Left renal cortex interstitium (tissue), 4 donors: ENCODE measurements around the gene RMI2. TPM values are rescaled to one million over a fixed set of nuclear protein-coding genes. Genes with fewer than 3 reads are reported as not detected.
"Not testable (repeated sequence)": the region's sequence is repeated elsewhere in the genome, so short reads cannot be mapped to it uniquely, and the experiment has no call there.

Source experiments
- DNase-seq, 4 donors: peaks; one replicate each; pipeline ENCODE4 v3.0.0-alpha.2; 2013; ENCODE audit warnings: low read depth in 4 of 4, low spot score in 2 of 4, missing footprints in 1 of 4
- polyA plus RNA-seq, 4 donors: library from polyadenylated mRNA; unstranded; fragments of 120-200 nt; gene quantifications; one replicate each; pipeline ENCODE4 v1.2.1, GENCODE V29; 2013; ENCODE audit not compliant: insufficient read length in 4 of 4

Gene RMI2
- 10 to 100 TPM; 22.3 to 33.6 (median 25.9) TPM for polyA plus RNA-seq

DNA sequence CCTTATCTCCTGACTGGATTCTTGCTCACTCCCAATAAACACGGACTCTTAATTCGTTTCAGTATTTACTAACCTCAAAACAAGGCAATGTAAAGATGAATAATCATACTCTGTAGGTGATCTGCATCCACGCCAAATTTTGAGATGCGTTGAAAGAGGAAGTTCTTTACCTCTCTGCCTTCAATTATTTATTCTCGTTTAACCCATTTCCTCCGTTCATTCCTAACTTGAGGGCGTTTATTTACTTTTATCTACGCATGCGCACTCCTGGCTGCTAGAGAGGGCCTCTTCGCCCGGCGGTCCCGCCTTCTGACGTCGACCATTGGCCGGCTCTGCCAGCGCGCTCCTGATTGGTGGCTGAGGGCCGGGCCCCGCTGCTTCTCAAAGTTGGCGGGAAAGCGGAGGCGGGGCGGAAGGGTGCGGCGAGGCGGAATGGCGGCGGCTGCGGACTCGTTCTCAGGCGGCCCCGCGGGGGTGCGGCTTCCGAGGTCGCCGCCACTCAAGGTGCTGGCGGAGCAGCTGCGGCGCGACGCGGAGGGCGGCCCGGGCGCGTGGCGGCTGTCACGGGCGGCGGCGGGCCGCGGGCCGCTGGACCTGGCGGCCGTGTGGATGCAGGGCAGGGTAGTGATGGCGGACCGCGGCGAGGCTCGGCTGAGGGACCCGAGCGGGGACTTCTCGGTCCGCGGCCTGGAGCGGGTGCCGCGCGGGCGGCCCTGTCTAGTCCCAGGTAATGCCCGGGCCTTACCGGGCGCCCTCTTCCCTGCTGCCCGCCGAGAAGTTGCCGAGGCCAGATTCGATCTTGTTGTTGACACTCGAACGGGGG is at the start of gene RMI2:
Gene RMI2 (plus strand): TSS at position 420 of the 823 bp plus-strand sequence. CDS start 13 bp downstream, at position 433.
- peak; percentile 89 to 95 (median 89) for DNase-seq

DNA sequence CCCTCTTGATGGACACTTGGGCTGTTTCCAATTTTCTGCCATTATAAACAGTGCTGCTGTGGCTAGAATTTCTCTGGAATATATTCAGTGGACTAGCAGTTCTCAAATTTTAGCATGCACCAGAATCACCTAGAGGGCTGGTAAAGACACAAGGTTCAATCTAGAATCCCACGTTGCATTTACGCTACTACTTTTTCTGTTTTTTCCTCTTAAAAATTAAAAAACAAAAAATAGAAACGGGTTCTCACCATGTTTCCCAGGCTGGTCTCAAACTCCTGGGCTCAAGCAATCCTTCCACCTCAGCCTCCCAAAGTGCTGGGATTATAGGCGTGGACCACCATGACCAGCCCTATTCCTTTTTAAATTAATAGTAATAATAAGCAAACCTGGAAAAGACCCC is 49.6 kb upstream of the RMI2 start:
- no peak for DNase-seq

DNA sequence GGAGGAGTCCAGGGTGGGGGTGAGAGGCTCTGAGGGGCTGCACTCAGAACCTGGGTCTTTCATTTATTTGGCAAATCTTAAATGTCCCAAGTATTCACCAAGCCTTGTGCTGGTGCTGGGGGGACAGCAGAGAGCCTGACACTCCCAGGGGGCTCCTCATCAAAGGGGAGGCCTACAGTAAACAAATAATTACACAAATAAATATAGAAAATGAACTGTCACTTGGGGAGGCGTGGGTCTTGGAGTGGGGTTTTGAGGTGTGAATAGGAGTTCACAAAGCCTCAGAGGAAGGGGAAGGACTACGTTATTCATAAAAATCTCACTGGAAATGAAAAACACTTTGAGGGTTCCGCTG is 48.9 kb upstream of the RMI2 start:
- no peak for DNase-seq

DNA sequence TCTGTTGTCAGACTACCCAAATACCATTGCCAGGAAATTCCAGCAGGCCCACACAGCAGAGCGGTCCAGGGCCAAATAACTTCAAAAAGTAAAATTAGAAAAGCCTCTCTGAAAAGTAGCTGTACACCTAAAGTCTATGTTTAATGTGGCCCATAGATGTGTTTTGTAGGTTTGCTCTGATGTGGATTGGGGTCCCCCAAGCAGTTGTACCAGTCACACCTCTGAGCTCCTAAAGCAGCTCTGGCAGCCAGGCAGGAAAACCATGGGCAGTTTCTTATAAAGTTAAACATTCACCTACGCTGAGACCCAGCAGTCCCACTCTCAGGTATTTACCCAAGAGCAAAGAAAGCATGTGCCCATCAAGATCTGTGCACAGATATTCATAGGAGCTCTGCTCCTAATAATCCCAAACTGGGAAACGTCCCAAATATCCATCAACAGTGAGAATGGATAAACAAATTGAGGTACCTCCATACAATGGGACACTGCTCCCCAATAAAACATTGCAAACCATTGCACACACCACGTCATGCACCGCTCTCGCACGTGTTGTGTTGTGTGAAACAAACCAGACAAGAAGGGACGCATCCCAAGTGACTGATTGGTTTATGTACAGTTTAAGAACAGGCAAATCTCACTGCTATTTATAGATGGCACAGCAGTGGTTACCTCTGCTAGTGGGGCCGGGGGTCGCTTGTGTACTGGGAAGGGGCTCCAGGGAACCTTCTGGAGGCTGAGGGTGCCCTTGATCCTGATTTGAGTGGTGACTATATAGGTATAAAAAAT is 48.4 kb upstream of the RMI2 start:
- DNase-seq = no peak

DNA sequence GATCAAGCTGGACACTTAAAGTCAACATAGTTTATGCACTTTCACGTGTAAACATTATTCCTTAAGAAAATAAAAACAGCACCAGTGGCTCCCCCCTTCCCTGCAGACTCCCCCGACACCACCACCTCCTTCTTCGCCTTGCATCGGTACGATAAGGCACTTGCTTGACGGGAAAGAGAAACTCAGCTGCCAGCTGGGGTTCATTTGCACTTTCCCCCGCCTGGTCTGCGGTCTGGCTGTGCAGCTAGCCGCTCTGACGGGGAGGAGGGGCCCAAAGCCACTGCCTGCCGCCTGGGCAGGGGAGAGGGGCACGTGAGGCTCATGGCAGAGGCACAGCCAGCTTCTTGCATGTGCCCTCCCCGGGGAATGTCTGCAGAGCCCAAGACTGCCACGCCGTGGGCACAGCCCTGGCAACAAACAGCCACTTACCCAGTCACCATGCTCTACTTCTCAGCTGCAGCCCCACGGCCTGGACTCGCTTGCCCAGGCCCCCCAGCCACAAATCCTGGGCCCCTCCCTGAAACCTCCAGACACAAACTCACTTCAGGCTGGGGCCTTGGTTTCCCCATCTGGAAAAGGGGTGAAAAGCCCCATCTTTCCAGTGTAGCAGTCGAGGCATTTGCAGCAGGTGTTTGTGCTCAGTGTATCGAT is 47.6 kb upstream of the RMI2 start:
- no peak for DNase-seq

DNA sequence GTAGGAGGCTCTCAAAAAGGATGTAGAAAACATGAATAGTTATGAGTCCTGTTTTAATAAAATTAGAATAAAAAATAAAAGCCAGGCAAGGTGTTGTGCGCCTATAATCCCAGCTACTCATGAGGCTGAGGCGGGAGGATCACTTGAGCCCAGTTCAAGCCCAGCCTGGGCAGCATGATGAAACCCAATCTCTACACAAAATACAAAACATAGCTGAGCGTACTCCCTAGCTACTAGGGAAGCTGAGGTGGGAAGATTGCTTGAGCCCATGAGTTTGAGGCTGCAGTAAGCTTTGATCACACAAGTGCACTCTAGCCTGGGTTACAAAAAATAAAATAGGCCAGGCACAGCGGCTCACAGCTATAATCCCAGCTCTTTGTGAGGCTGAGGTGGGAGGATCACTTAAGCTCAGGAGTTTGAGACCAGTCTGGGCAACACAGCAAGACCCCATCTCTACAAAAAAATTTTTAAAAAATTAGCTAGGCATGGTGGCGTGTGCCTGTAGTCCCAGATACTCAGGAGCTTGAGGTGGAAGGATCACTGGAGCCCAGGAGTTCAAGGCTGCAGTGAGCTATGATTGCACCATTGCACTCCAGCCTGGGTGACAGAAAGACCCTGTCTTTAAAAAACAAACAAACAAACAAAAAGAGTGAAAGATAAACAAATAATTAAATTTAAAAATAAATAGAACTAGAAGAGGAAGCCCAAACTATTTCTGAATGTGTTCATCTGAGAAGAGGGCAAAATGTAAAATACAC is 46.9 kb upstream of the RMI2 start:
- DNase-seq = no peak

DNA sequence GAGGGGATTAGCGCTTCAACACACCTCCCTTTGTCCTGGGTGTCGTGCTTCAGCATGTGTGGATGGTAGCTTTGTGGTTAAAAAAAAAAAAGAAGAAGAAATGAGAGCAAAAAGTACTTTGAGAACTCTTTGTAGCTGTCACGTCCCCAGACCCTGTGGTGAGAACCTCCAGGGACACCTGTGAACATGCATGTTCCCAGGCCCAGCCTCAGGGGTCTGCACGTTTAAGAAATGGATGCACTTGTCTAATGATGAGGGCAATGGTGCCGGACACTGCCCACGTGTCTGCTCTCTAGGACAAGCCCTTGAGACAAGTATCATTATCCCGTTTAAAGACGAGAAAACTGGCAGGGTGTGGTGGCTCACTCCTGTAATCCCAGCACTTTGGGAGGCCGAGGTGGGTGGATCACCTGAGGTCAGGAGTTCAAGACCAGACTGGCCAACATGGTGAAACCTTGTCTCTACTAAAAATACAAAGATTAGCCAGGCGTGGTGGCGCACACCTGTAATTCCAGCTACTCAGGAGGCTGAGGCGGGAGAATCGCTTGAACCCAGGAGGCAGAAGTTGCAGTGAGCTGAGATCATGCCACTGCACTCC is 46.2 kb upstream of the RMI2 start:
- DNase-seq = not testable (repeated sequence)

DNA sequence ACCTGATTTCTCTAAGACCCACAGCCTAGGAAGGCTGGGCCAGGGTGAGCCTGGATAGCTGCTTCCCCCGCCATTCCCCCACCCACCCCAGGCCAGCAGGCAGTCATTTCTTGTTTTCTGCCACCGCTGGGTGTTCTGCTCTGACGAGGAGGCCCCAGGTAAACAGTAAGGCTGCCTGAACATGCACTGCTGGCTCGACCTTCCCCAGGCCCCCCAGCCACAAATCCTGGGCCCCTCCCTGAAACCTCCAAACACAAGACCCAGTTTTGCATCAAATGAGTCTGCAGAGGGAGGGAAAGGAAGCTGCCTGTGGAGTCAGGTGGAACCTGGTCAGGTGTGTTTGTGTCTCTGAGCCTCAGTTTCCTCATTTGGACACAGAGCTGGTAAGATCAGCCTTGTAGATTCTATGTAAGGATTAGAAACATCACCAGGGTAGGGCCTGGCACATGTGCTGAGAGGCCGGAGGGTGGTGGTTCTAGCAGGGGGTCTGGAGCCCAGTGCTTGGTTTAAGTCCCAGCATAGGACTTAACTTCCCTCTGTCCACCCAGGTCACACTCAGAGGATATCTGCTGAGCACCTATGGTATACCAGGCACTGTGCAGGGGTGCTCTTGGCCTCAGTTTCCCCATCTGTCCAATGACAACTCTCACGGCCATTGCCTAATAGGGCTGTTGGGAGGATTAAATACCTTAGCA is 45.2 kb upstream of the RMI2 start:
- no peak for DNase-seq

DNA sequence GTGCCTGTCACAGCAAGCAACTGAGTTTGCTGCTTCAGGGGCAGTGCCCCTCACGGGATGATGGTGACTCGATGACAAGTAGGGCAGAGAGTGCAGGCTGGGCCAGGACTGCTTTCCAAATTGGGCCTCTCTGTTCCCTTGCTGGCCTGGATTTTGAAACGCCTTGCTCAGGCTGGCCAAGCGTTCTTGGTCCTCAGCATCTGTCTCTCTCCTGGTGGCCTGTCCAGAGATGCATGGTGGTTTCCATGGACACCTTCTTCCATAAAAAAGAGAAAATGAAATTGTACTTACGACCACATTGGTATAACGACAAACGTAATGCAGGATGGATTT is 44.7 kb upstream of the RMI2 start:
- DNase-seq = no peak

DNA sequence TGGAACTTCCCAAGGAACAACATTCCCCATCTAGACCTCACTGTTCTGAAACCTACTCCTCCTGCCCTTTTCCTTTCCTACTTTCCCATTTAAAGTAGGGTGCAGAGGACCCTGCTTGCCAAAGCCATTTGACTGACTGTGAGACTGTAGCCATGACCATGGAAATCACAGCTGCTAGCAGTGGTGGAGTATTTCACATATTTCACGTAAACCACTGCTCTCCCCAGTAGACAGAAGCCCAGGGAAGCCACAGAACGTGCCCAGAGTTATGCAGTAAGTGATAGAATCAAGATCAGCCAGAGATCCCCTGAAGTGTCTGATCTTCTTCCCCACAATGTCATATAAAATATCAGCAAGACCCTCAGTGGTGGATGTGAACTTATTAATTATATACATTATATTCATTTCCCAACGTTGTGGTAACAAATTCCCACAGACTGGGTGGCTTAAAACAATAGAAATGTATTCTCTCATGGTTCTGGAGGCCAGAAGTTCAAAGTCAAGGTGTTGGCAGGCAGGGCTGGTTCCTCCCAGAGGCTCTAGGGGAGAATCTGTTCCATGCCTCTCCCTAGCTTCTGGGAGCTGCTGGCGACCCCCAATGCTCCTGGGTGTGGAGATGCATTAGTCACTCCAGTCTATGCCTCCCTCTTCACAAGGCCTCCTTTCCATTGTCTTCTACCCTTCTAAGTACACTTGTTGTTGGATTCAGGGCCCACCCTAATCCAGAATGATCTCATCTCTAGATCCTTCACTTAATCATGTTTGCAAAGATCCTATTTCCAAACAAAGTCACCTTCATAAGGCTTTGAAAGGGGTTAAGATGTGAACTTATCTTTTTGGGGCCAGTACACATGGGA is 43.4 kb upstream of the RMI2 start:
- no peak for DNase-seq

DNA sequence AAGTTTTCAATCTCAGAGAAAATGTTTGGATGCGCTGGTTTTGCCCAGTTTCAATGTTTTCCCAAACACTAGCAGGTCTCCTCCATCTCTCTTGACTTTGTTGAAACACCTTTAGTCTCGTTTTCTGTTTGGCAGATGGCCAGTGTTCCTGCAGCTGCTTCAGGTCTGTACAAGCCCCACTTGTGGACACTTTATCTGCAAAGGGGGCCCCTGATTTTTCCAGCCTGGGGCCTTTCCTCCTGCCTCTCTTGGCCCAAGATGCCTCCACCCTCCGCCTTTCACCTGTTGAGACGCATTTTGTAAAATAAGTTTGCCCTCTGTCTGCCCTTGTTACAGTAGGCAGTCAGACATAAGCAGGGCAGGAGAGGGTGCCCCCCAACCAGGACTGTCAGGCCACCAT is 42.3 kb upstream of the RMI2 start:
- DNase-seq = no peak

DNA sequence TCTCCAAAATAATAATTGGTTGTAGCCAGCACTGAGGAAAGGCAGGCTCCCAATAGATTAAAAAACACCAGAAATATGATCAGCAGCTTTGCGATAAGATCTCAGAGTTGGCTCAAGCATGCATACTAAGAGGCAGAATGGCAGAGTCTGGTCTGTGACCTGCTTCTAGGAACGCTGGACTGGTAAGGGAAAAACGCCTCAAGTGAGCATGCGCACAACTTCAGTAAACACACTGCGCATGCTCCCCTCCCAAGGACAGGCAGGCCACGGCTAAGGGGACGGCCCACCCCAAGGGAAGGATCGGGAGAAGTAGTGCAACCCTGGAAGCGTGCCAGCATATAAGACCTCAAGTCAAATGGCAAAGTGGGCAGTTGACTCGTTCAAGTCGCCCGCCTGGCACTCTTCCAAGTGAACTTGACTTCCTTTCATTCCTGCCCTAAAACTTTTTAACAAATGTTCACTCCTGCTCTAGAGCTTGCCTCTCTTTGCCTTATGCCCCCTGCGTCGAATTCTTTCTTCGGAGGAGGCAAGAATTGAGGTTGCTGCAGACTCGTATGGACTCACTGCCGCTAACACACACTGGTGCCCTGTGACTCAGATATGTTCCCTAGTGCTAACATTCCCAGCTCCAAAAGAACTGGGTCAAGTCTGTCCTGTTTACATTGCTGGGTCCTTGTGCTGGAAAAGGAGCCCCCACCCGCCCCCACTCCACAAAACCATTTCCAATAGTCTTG is 41.7 kb upstream of the RMI2 start:
- DNase-seq = no peak

DNA sequence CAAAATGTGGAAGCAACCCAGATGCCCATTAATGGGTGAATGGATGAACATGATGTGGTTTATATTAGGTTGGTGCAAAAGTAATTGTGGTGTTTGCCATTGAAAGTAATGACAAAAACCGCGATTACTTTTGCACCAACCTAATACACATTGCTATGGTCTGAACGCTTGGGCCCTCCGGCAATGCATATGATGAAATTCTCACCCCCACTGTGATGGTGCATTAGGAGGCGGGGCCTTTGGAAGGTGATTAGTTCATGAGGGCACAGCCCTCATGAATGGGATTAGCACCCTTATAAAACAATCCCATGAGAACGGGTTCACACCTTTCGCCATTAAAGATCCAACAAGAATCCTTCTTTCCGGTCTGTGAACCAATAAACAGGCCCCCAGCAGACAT is 38.9 kb upstream of the RMI2 start:
- DNase-seq = no peak

DNA sequence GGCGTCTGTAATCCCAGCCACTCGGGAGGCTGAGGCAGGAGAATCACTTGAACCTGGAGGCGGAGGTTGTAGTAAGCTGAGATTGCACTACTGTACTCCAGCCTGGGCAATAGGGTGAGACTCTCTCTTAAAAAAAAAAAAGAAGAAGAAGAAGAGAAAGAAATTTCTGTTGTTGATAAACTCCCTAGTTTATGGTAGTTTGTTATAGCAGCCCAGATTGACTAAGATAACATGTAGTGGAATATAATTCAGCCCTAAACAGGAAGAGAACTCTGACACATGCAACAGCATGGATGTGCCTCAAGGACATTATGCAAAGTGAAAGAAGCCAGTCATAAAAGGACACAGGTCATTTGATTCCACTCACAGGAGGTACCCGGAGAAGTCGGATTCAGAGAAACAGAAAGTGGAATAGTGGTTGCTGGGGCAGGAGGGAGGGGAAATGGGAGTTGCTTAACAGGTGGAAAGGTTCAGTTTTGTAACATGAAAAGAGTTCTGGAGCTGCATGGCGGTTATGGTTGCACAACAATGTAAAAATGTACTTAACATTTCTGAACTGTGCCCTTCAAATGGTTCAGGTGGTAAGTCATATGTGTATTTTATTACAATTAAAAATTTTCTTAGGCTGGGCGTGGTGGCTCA is 38.1 kb upstream of the RMI2 start:
- DNase-seq = no peak

DNA sequence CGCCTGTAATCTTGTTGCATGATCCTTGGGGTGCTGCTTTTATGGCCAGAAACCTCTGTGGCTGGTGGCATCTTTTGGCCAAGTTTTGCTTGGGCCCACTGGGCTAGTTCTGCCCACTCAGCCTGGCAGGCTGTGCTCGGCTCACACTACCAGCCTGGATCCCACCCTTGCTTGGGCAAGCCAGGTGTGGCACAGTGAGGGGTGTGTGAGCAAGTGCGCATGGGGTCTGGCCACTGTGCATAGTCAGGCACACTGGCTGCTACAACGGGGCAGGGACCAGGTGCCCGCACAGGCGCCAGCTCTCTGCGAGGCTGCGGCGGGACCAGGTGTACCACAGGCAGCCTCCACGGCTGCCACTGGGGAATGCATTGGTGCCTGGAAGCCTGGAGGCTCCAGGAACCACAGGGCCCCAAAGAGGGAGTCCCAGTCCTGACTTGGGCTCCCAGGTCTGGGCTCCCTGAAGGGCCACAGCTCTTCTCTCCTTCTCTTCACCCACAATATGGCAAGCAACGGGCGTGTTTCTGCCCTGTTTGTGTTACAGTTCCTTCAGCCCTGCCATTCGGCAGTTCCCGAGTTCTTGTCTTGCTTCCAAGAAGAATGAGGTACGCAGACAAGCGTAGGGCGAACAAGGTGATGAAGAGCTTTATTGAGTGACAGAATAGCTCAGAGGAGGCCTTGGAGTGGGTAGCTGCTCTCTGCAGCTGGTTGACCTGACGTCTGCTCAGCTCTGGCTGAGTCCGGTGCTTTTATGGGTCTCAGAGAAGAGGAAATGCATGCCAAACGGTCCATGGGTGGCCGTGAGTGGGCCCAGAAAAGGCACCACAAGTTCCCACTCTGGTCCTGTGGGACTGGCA is 37.4 kb upstream of the RMI2 start:
- no peak for DNase-seq

DNA sequence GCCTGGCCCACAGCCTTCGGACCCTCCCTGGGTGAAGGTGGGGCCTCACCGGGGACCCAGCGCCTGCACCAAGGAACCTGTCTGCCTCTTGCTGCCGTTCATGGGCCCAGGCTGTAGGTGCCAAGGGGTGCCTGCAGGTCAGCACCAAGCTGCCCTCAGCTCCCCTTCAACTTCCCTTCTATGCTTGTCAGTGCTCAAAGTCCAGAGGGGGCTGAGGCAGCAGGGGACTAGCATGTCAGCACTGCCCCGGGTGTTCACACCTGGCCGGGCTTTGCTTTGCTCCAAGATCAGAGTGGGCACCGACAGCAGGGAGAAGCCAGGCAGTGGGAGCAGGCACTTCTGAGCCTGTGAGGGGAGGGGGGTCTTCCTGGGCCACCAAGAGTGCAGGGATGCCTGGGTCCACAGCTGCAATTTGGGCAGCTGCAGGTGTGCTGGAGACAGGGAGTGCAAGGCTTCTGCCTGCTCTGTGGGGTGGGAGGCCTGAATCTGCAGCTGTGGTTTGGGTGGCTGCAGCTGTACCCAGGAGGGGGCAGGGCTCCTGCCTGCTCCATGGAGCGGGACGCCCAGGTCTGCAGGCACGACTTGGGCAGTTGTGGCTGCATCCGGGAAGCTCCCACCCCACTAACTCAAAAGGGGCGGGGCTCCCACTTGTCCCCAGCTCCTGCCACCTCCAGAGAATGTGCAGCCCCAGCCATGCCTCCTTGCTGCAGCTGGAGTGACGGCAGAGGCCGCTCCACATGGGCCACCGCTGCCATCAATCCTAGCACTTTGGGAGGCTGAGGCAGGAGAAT is 36.6 kb upstream of the RMI2 start:
- no peak for DNase-seq
